A549 (cell line): ENCODE data around the gene SERPINB12. TPM values are rescaled to one million over a fixed set of nuclear protein-coding genes. Genes with fewer than 3 reads are reported as not detected.

ENCODE experiments used
- NFE2L2 ChIP-seq: fragments of 150-350 bp; conservative IDR thresholded peaks from 2 replicates; pipeline ENCODE4 v1.6.1; 2014; ENCODE audit warnings: low read length
- RNF2 ChIP-seq: fragments of 200-600 bp; sonication (generic); IDR thresholded peaks from 2 replicates; pipeline ENCODE4 v1.6.1; 2016; ENCODE audit warnings: low read depth, mild to moderate bottlenecking, antibody characterized with exemption, moderate library complexity, borderline replicate concordance
- polyA plus RNA-seq, 4 experiments: library from polyadenylated mRNA; depleted of rRNA in 3 of 4; stranded (reverse); fragments of >200 nt; fragmentation: RNase III in 1 of 4; extraction: RNeasy Plus Mini Kit Qiagen cat#74134 plus additional on column Dnase treatment in 1 of 4; gene quantifications; 2 replicates in 3 of 4; 3 replicates in 1 of 4; pipeline ENCODE4 v1.2.3, GENCODE V29; 2011 to 2017

Gene SERPINB12
- polyA plus RNA-seq, 2 of the 4 experiments (the other 2 are of a cell fraction): not detected

DNA sequence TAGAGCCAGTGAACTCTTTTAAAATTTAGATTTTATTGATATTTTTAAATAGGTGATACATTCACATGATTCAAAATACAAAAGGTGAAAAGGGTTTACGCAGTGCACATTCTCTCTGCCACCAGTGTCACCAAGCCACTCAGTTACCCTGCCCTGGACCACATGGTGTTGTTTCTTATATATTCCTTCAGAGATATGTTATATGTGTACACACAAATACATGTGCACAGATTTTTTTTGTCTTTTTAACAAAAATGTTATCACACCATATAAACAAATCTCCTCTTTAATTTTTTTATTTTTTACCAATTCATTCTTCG is 75.7 kb downstream of the SERPINB12 start (continued):
- no peak for TF ChIP-seq RNF2
- no peak for TF ChIP-seq NFE2L2

Other genes starting within 250 kb of the SERPINB12 start
- 0.50 and 0.53 TPM in 2 replicates for gene BCL2, start 222.6 kb upstream of the SERPINB12 start, polyA plus RNA-seq (2011; rRNA removed)
- gene BCL2, start 222.6 kb upstream of the SERPINB12 start, polyA plus RNA-seq (2017; fragmentation: RNase III; extraction: RNeasy Plus Mini Kit Qiagen cat#74134 plus additional on column Dnase treatment): 0.56 to 0.66 TPM (median 0.61 TPM) in 3 replicates
- 21.2 and 22.6 TPM in 2 replicates for gene KDSR, start 175.2 kb upstream of the SERPINB12 start, polyA plus RNA-seq (2011; rRNA removed)
- 10.4 to 14.2 TPM (median 13.6 TPM) in 3 replicates for gene KDSR, start 175.2 kb upstream of the SERPINB12 start, polyA plus RNA-seq (2017; fragmentation: RNase III; extraction: RNeasy Plus Mini Kit Qiagen cat#74134 plus additional on column Dnase treatment)
- 19.8 and 24.2 TPM in 2 replicates for gene VPS4B, start 119.9 kb upstream of the SERPINB12 start, polyA plus RNA-seq (2011; rRNA removed)
- 20.6 to 21.8 TPM (median 21.8 TPM) in 3 replicates for gene VPS4B, start 119.9 kb upstream of the SERPINB12 start, polyA plus RNA-seq (2017; fragmentation: RNase III; extraction: RNeasy Plus Mini Kit Qiagen cat#74134 plus additional on column Dnase treatment)
- gene SERPINB5, start 65.4 kb upstream of the SERPINB12 start, polyA plus RNA-seq (2011; rRNA removed): 0.11 and 0.12 TPM in 2 replicates
- 0.04 to 0.08 TPM (median 0.08 TPM) in 3 replicates for gene SERPINB5, start 65.4 kb upstream of the SERPINB12 start, polyA plus RNA-seq (2017; fragmentation: RNase III; extraction: RNeasy Plus Mini Kit Qiagen cat#74134 plus additional on column Dnase treatment)
- not detected in 2 replicates for gene SERPINB13, start 45.0 kb downstream of the SERPINB12 start, polyA plus RNA-seq (2011; rRNA removed)
- not detected in 3 replicates for gene SERPINB13, start 45.0 kb downstream of the SERPINB12 start, polyA plus RNA-seq (2017; fragmentation: RNase III; extraction: RNeasy Plus Mini Kit Qiagen cat#74134 plus additional on column Dnase treatment)
- 0.16 and 0.34 TPM in 2 replicates for gene SERPINB4, start 101.9 kb downstream of the SERPINB12 start, polyA plus RNA-seq (2011; rRNA removed)
- gene SERPINB4, start 101.9 kb downstream of the SERPINB12 start, polyA plus RNA-seq (2017; fragmentation: RNase III; extraction: RNeasy Plus Mini Kit Qiagen cat#74134 plus additional on column Dnase treatment): 0.15 TPM in 1 of 3 replicates, not detected in the others
- gene SERPINB3, start 119.5 kb downstream of the SERPINB12 start, polyA plus RNA-seq (2011; rRNA removed): 0.19 and 0.25 TPM in 2 replicates
- not detected in 3 replicates for gene SERPINB3, start 119.5 kb downstream of the SERPINB12 start, polyA plus RNA-seq (2017; fragmentation: RNase III; extraction: RNeasy Plus Mini Kit Qiagen cat#74134 plus additional on column Dnase treatment)
- 0.22 and 0.37 TPM in 2 replicates for gene SERPINB11, start 160.6 kb downstream of the SERPINB12 start, polyA plus RNA-seq (2011; rRNA removed)
- not detected in 3 replicates for gene SERPINB11, start 160.6 kb downstream of the SERPINB12 start, polyA plus RNA-seq (2017; fragmentation: RNase III; extraction: RNeasy Plus Mini Kit Qiagen cat#74134 plus additional on column Dnase treatment)
- gene SERPINB7, start 233.0 kb downstream of the SERPINB12 start, polyA plus RNA-seq (2011; rRNA removed): 2.9 and 3.6 TPM in 2 replicates
- 0.84 to 1.1 TPM (median 0.88 TPM) in 3 replicates for gene SERPINB7, start 233.0 kb downstream of the SERPINB12 start, polyA plus RNA-seq (2017; fragmentation: RNase III; extraction: RNeasy Plus Mini Kit Qiagen cat#74134 plus additional on column Dnase treatment)